Smooth muscle cell of the brain vasculature (primary cell): Measurements from ENCODE around the gene GNGT1.

Source experiments
- DNase-seq: peaks from one replicate; pipeline ENCODE4 v3.0.0-alpha.2; 2012; ENCODE audit warnings: low read depth, low spot score

The GNGT1 gene

DNA sequence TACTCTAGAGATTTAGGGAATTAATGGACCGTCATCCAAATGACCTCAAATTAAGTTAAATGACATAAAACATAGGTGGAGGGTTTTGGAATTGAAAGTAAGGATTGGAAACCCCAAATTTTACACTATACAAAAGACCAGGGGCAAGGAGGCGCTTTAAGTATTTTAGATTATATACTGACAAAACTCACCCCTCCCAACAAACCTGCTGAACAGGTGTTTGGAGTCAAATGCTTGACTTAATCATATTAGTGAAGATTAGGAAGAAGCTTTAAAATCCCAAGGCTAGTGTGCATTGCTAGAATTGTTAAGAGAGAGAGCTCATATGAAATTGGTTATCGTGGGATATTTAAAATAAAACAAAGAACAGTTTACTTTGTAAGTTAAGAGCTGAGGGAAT lies at the start of gene GNGT1:
Gene GNGT1 (plus strand): TSS at position 301 of the 400 bp plus-strand sequence. CDS start 180 bp downstream, outside the sequence.
- no peak for DNase-seq

DNA sequence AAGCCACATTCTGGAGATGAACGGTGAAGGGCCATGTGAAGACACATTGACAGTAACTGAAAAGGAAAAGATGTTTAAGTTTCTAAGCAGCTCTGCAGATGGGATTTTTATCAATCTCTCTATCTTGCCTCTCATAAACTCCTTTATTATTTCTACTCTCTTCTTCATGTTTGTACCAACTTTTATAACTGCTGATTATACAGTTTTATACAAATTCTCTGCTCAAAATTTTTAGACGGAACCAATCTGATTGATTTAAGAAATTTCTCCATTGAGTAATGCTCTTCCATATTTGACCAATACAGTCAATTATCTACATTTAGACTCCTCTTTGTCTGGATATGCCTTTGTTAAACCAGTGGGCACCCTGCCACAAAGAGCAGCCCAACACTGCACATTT lies 47.5 kb upstream of the GNGT1 start:
- DNase-seq = no peak

GRCh38 chr7:93860261-93860660 lies 46.1 kb upstream of the GNGT1 start:
- no peak for DNase-seq

- no peak for DNase-seq
These were observed 44.9 kb upstream of the GNGT1 start for GRCh38 chr7:93861325-93861949.

DNA sequence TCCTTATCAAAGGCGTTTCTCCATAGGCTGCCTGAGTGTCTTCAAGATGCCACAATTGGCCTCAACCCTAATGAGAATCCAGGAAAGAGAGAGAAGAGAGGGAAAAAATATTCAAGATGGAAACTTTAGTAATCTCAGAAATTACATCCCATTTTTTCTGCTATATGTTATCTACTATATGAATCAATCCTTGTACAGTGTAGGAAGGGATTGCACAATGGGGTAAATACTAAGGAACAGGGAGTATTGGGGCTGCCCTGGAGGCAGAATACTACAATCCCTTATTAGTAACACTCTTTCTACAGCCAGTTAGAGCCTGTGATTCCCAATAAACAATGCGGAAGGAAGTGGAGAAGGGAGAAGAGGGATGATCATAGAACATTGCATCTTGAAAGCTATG lies 43.7 kb upstream of the GNGT1 start:
- no peak for DNase-seq

GRCh38 chr7:93866886-93867285 lies 39.5 kb upstream of the GNGT1 start:
- no peak for DNase-seq

- DNase-seq = no peak
These were observed 32.3 kb upstream of the GNGT1 start for GRCh38 chr7:93873998-93874574.

DNA sequence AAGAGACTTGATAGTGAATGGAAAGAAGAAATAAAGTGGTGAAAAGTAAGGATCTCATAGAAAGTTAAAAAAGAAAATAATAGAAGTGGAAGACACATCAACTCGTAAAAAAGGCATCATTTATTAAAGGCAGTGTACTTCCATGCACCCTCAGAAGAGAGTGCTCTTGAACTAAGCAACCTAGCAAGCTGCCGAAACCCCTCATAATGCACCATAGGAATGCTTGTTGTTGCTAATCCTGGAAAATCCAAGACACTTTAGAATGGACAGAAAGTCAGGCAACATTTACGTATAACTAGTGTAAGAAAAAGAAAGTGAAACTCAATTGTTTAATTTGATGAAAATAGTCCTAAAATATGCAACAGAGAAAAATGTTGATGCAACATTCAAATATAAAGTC lies 28.6 kb upstream of the GNGT1 start:
- no peak for DNase-seq

DNA sequence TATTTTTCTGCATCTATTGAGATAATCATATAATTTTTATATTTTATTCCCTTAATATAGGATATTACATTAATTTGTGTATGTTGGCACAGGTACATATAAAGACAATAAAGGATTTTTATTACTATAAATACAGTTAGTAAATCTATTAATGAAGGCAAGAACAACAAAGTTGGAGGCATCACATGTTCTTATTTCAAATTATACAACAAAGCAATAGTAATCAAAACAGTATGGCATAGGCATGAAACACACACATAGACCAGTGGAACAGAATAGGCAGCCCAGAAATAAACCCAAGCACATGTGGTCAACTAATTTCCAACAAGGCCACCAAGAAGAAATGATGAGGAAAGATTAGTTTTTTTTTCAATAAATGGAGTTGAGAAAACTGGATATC lies 27.0 kb upstream of the GNGT1 start:
- no peak for DNase-seq

DNA sequence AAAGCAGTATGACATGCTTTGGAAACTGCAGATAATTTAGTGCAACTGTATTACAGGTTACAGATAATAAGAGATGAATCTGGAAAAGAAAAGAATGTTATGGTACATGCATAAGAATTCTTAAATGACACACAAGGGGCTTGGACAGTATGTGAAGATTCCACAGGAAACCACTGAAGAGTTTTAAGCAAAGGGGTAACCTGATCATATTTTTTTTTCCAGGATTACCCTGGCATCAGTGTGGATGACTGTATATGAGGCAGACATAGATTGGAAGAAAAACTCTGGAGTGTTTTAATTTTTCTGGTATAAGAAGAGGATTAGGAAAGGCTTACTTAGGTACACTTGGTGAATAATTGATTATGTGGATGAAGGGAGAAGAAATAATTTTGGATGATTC lies 23.9 kb upstream of the GNGT1 start:
- DNase-seq = no peak

- DNase-seq = no peak
These were observed 23.1 kb upstream of the GNGT1 start for GRCh38 chr7:93883078-93883916.

GRCh38 chr7:93883917-93884345 lies 22.4 kb upstream of the GNGT1 start:
- no peak for DNase-seq

DNA sequence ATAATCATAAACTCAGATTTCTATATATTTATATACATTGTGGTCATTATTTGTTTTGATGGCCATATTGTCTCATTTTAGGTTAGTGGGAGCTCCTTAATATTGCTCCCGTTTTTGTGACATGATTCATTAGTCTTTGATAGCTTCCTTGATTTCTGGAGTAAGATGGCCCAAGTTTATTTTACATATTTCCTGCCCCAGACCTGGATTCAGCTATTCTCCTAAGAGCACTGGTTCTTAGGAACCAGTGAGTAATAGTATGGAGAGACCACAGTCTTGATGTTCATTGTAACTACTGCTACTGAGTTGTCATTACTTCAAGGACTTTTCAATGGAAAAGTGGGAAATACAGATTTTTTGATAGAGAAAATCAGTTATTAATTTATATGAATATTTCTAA lies 21.8 kb upstream of the GNGT1 start:
- no peak for DNase-seq

- no peak for DNase-seq
These were observed 17.1 kb upstream of the GNGT1 start for GRCh38 chr7:93889261-93889660.

DNA sequence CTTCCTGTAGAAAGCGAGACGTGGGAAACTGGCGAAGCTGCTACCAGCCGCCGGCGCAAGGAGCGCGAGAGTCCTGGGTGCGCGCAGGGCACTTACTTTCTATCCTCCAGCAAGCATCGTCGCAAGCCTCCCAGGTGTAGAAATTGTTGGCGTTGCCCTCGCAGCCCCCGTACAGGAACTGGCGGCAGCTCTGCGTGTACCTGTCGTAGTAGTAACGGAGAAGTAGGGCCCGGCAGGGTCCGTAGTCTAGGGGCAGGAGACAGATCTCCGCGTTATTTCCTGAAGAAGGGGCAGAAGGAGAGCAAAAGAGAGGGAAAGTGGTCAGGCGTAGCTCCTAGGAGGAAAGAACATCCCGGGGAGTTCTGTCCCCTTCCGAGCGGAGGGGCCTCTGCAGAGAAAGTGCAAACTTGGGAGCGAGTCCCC lies 16.3 kb upstream of the GNGT1 start:
- DNase-seq = no peak

DNA sequence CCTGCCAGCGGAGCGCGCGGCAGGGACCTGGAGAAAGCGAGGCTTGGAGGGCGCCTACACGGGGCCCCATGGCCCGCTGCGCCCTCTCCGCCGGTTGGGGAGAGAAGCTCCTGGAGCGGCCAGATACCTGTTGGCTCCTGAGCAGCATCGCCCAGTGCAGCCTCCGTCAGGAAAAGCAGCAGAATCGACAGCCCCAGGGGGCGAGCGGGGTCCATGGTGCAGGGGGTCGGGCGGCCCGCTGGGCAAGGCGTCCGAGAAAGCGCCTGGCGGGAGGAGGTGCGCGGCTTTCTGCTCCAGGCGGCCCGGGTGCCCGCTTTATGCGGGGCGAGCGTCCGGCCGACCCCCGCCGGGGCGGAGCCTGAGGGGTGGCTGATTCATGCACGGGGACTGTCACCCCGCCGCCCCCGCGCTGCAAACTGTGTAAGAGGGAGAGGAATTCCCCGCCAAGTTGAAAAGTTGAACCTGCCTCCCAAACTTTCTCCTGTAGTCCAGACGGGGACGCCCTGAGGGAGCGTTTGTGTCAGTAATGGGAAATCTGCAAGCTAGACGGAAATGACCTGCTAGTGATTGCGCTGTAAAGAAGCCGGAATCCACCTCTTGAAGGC lies 15.8 kb upstream of the GNGT1 start, which contains the start of gene TFPI2:
Gene TFPI2 (minus strand): TSS at position 290 of the 605 bp plus-strand sequence. CDS start 75 bp downstream, at position 215.
- DNase-seq = no peak

- DNase-seq = no peak
These were observed 11.9 kb upstream of the GNGT1 start for GRCh38 chr7:93894426-93894825.

- DNase-seq = no peak
These were observed 11.3 kb upstream of the GNGT1 start for GRCh38 chr7:93894966-93895640.

- no peak for DNase-seq
These were observed 10.3 kb upstream of the GNGT1 start for GRCh38 chr7:93895859-93896600.

DNA sequence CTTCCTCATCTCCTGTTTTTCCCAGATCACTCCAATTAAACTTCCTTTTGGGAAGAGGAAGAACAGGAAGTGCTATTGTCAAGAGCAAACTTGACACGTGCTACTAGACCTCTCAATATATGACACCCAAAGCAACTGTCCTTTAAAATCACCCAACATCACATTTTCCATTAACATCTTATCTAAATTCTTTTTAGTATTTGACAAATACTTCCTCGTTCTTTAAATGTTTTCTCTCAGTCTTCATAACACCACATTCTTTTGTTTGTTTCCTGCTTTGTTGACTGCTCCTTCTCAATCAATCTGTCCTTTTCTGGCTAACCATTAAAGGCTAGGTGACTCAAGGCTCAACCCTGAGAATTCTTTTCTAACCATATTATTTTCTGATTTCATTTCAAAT lies 8.7 kb upstream of the GNGT1 start:
- no peak for DNase-seq
